RWPE2 (cell line): ENCODE results near the gene GTF3C5.
"Not testable (repeated sequence)": the region's sequence is repeated elsewhere in the genome, so short reads cannot be mapped to it uniquely, and the experiment has no call there.

ENCODE experiments used
- ATAC-seq: fragments of 200-7000 bp; cut with Tn5 transposase; 3 replicates; pipeline ENCODE4 v1.9.1; 2021; ENCODE audit warnings: low read depth
- DNase-seq: peaks from one replicate; pipeline ENCODE4 v3.0.0-alpha.2; 2020; ENCODE audit warnings: low spot score
- H3K27ac ChIP-seq: fragments of 450-650 bp; 2 replicates; pipeline ENCODE4 v1.5.1; 2017; ENCODE audit warnings: mild to moderate bottlenecking; ENCODE audit not compliant: poor library complexity, severe bottlenecking
- H3K27me3 ChIP-seq: fragments of 250-450 bp; sonication (Bioruptor Pico); 2 replicates; pipeline ENCODE4 v1.5.1; 2021; ENCODE audit warnings: mild to moderate bottlenecking, moderate library complexity; ENCODE audit not compliant: insufficient read depth, poor library complexity, severe bottlenecking
- H3K36me3 ChIP-seq: fragments of 250-450 bp; sonication (Bioruptor Pico); 2 replicates; pipeline ENCODE4 v1.5.1; 2020; ENCODE audit warnings: low read depth, mild to moderate bottlenecking, moderate library complexity
- H3K4me1 ChIP-seq: fragments of 250-450 bp; sonication (Bioruptor Pico); 2 replicates; pipeline ENCODE4 v1.5.1; 2021; ENCODE audit warnings: mild to moderate bottlenecking, moderate library complexity; ENCODE audit not compliant: insufficient read depth, poor library complexity, severe bottlenecking
- H3K4me3 ChIP-seq: fragments of 250-450 bp; sonication (Bioruptor Pico); 2 replicates; pipeline ENCODE4 v1.5.1; 2021; ENCODE audit warnings: mild to moderate bottlenecking, moderate library complexity; ENCODE audit not compliant: severe bottlenecking
- H3K9me3 ChIP-seq: fragments of 250-450 bp; sonication (Bioruptor Pico); 2 replicates; pipeline ENCODE4 v1.5.1; 2021; ENCODE audit warnings: mild to moderate bottlenecking, moderate library complexity; ENCODE audit not compliant: severe bottlenecking
- CTCF ChIP-seq: fragments of 450-650 bp; IDR thresholded peaks from one replicate; pipeline ENCODE4 v1.5.1; 2017; ENCODE audit warnings: mild to moderate bottlenecking, moderate library complexity; ENCODE audit not compliant: poor library complexity, severe bottlenecking

Gene GTF3C5

GRCh38 chr9:133090187-133090586 is 59.4 kb downstream of the GTF3C5 start:
- Histone ChIP-seq H3K4me3 (no peak overlapping the region), H3K36me3 (no peaks in the 10 kb centered on the region), H3K9me3 (no peaks in the 10 kb centered on the region), H3K4me1 (no peaks in the 10 kb centered on the region), H3K27ac (no peak overlapping the region), H3K27me3 (no peaks in the 10 kb centered on the region)
- TF ChIP-seq CTCF: no peak
- ATAC-seq: no peak
- DNase-seq: no peak

DNA sequence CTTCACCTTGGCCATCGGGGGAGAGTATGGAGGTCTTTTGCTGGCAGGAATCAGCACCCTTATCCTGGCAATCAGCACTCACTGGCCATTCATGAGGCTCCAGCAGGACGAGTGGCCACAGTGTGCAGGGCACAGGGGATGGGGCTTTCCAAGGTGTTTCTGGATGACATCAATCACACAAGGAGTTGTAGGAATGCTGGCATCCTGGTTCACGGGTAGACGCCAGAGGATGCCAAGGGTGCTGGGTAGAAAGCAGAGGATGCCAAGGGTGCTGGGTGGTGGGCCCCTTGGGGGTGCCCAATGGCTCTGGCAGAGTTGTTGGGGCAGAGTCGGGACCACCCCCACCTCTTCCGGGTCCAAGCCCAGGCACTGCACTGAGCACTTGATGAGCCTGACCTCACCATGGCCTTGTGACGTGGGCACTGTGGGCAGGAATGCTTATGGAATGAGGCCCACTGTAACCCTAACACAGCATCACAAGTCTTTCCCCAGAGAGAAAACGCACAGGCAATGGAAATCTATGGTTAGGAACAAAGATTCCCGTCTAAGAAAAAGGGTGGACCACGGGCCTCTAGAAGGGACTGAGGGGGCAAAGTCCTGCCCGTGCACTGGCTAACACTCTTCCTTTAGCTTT is 60.1 kb downstream of the GTF3C5 start:
- H3K9me3 ChIP-seq: peaks cover under 1% of the 10 kb centered on the region
- H3K4me3 ChIP-seq: no peak overlapping the region
- DNase-seq: no peak

GRCh38 chr9:133094351-133094750 is 63.6 kb downstream of the GTF3C5 start:
- H3K4me3 ChIP-seq, H3K27me3 ChIP-seq, DNase-seq, H3K4me1 ChIP-seq, ATAC-seq, H3K27ac ChIP-seq: not testable (repeated sequence)
- peaks cover 13% of the 10 kb centered on the region for H3K9me3 ChIP-seq
- H3K36me3 ChIP-seq: peaks cover 24% of the 10 kb centered on the region

More for the DNA sequence above, 60.1 kb downstream of the GTF3C5 start:
- Histone ChIP-seq H3K27ac (no peak overlapping the region), H3K4me1 (no peaks in the 10 kb centered on the region), H3K36me3 (no peaks in the 10 kb centered on the region), H3K27me3 (no peaks in the 10 kb centered on the region)
- TF ChIP-seq CTCF: no peak
- ATAC-seq: no peak; the same call in 2 of the 3 replicates

GRCh38 chr9:133094842-133095393 is 64.1 kb downstream of the GTF3C5 start:
- no peak overlapping the region for H3K27ac ChIP-seq
- TF ChIP-seq CTCF: no peak
- H3K36me3 ChIP-seq: peaks cover 29% of the 10 kb centered on the region
- ATAC-seq: no peak
- DNase-seq: no peak
- no peak overlapping the region for H3K4me3 ChIP-seq
- H3K9me3 ChIP-seq: peaks cover 13% of the 10 kb centered on the region
- no peaks in the 10 kb centered on the region for H3K4me1 ChIP-seq
- no peaks in the 10 kb centered on the region for H3K27me3 ChIP-seq

DNA sequence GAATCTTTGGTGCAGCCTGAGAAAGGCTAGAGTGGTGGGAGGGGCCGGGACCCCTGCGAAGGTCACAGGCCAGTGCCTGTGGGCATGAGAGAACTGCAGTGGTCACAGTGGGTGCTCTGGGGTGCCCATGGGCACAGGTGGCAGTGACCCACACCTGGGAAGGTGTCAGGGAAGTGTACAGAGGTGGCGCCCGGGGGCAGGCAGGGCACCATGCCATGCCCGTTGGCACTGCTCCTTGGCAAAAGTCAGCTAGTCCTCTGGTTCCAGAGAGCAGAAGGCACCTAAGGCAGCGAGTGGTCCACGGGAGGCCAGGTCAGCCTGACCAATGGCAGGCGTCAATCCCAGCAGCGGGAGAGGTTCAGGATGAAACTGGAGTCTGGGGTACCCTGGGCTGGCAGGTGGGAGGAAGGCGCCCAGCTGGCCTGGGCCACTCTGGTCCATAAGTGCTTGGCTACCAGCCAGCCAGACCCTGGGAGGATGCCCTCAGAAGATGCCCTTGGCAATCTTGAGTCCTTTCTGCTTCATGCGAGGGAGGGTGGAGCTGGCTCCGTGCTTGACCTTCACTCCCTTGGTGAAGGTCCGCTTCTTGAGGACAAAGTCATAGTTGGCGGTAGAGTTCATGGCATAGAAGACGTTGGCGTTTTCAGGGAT is 67.4 kb downstream of the GTF3C5 start:
- no peak overlapping the region for H3K4me3 ChIP-seq
- no peaks in the 10 kb centered on the region for H3K4me1 ChIP-seq
- DNase-seq (peak; percentile 40), ATAC-seq (no peak)
- no peaks in the 10 kb centered on the region for H3K27me3 ChIP-seq
- no peak for TF ChIP-seq CTCF
- peaks cover 52% of the 10 kb centered on the region for H3K36me3 ChIP-seq
- H3K27ac ChIP-seq: no peak overlapping the region
- H3K9me3 ChIP-seq: peaks cover 13% of the 10 kb centered on the region
